ENCODE measurements around the gene RTP2. TPM values are rescaled to one million over a fixed set of nuclear protein-coding genes. Genes with fewer than 3 reads are reported as not detected.

The RTP2 gene
- total RNA-seq, 2 experiments from 2014 or later: not detected

GRCh38 chr3:187651282-187651681, 51.1 kb downstream of the RTP2 start:
- peaks cover 34% of the 10 kb centered on the region for H3K27me3 Mint-ChIP-seq (ENCODE audit: low read depth)
- no peak overlapping the region for H3K27ac Mint-ChIP-seq
- H3K4me1 Mint-ChIP-seq (ENCODE audit: low read depth): no peaks in the 10 kb centered on the region
- no peak for DNase-seq
- H3K9me3 Mint-ChIP-seq: no peaks in the 10 kb centered on the region
- intact Hi-C loops (cut with micrococcal nuclease): no loop called here
- no peaks in the 10 kb centered on the region for H3K36me3 Mint-ChIP-seq (ENCODE audit: low read depth)
- no peak overlapping the region for H3K4me3 Mint-ChIP-seq
- CTCF ChIA-PET: no interaction called here

Other genes with a start within 250 kb of the RTP2 start
- gene SST, start 32.2 kb downstream of the RTP2 start, total RNA-seq: not detected
- 100 to 1,000 TPM in 1 of 2 experiments, 10 to 100 TPM in 1; 98.9 to 101 TPM for gene BCL6, start 42.9 kb upstream of the RTP2 start, total RNA-seq

All from activated naive CD4-positive, alpha-beta T cell treated with anti-CD3 and anti-CD28 coated beads for 36 hours (primary cell).